Measurements from ENCODE around the gene GNAQ. TPM values are rescaled to one million over a fixed set of nuclear protein-coding genes. Genes with fewer than 3 reads are reported as not detected.

The GNAQ gene
- total RNA-seq, 1 donor: 53.1 TPM

GRCh38 chr9:77946296-77946695 is 85.3 kb downstream of the GNAQ start:
- no peak overlapping the region for H3K4me3 ChIP-seq (ENCODE audit: low read depth, low read length)
- TF ChIP-seq CTCF (IDR thresholded peaks at IDR 0.05; ENCODE audit: insufficient read depth, low read depth, low read length): no peak
- DNase-seq (ENCODE audit: low read depth): no peak

- H3K4me3 ChIP-seq (ENCODE audit: low read depth, low read length): no peak overlapping the region
- DNase-seq (ENCODE audit: low read depth): peak; percentile 71
- no peak for TF ChIP-seq CTCF (IDR thresholded peaks at IDR 0.05; ENCODE audit: insufficient read depth, low read depth, low read length)
Measured at GRCh38 chr9:77945798-77946197, 85.8 kb downstream of the GNAQ start.

- no peak overlapping the region for H3K4me3 ChIP-seq (ENCODE audit: low read depth, low read length)
- TF ChIP-seq CTCF (IDR thresholded peaks at IDR 0.05; ENCODE audit: insufficient read depth, low read depth, low read length): peak; percentile 8
- DNase-seq (ENCODE audit: low read depth): peak; percentile 21
Measured at GRCh38 chr9:77944556-77945243, 86.9 kb downstream of the GNAQ start.

- H3K4me3 ChIP-seq (ENCODE audit: low read depth, low read length): no peak overlapping the region
- DNase-seq (ENCODE audit: low read depth): peak; percentile 60
- TF ChIP-seq CTCF (IDR thresholded peaks at IDR 0.05; ENCODE audit: insufficient read depth, low read depth, low read length): no peak
Measured at GRCh38 chr9:77943057-77943456, 88.6 kb downstream of the GNAQ start.

GRCh38 chr9:77939149-77939668 is 92.4 kb downstream of the GNAQ start:
- H3K4me3 ChIP-seq (ENCODE audit: low read depth, low read length): no peak overlapping the region
- no peak for TF ChIP-seq CTCF (IDR thresholded peaks at IDR 0.05; ENCODE audit: insufficient read depth, low read depth, low read length)
- DNase-seq (ENCODE audit: low read depth): peak; percentile 18

GRCh38 chr9:77938163-77938562 is 93.4 kb downstream of the GNAQ start:
- DNase-seq (ENCODE audit: low read depth): no peak
- TF ChIP-seq CTCF (IDR thresholded peaks at IDR 0.05; ENCODE audit: insufficient read depth, low read depth, low read length): no peak
- no peak overlapping the region for H3K4me3 ChIP-seq (ENCODE audit: low read depth, low read length)

- TF ChIP-seq CTCF (IDR thresholded peaks at IDR 0.05; ENCODE audit: insufficient read depth, low read depth, low read length): no peak
- no peak for DNase-seq (ENCODE audit: low read depth)
- no peak overlapping the region for H3K4me3 ChIP-seq (ENCODE audit: low read depth, low read length)
Measured at GRCh38 chr9:77935974-77936373, 95.6 kb downstream of the GNAQ start.

Measured in fibroblast of villous mesenchyme (primary cell).